GM12865 (cell line): ENCODE measurements around the gene HOXC6.
A peak's percentile ranks its signal among the peaks of the same experiment; 100 is the strongest.

Experiments used
- DNase-seq: peaks from one replicate; pipeline ENCODE4 v3.0.0; 2010; ENCODE audit warnings: low read depth
- H3K4me3 ChIP-seq: 2 replicates; pipeline ENCODE4 v1.5.1; 2011; ENCODE audit warnings: mild to moderate bottlenecking, low read depth, low read length, control low read depth
- TF ChIP-seq, protein P1 (sequence below): IDR thresholded peaks from 2 replicates; pipeline ENCODE4 v1.5.1; 2011; ENCODE audit warnings: low read length, control low read depth, low read depth, inconsistent platforms; ENCODE audit not compliant: insufficient read depth; ENCODE audit errors: missing control alignments

HOXC6 gene

DNA sequence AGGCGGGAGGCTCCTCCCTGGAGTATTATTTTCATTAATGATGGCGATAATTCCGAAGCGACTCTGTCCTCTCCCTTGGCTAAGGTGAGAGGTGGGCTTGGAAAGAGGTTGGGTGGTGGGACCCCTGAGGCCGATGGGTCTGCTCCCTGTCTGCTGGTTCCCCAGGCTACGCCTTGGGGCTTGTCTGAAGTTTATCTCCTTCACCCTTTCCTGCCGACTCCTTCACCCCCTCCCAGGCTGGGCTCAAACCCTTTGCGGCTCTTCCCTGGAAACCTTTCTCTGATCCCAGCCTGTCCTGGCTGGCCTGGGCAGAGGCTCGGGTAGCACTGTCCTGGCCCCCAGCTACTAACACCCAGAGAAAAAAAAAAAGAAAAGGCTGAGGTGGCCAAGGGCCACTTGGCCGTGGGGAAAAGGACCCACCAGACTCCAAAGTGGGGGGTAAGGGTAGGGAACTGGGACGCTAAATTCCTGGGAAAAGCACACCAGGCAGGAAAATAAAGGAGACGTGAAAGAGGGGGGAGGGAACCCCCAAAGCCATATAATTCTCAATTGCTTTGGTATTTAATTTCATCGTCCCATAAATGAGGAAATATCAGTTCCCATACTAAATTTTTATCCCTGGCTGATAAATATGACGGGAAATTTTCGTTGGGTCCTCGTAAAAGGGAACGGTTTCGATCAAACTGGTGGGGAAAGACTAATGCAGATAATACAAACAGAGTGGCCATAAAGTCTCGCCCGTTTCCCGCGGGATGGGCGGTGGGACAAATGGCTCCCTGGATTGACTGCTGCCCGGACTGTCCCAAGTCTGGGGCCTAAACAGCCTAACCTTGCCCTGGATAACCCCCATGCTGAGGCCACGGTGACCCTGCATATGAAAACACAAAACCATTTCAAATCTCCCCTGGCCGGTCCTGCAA lies 45.3 kb upstream of the HOXC6 start:
- DNase-seq: no peak
- TF ChIP-seq, protein P1, sequence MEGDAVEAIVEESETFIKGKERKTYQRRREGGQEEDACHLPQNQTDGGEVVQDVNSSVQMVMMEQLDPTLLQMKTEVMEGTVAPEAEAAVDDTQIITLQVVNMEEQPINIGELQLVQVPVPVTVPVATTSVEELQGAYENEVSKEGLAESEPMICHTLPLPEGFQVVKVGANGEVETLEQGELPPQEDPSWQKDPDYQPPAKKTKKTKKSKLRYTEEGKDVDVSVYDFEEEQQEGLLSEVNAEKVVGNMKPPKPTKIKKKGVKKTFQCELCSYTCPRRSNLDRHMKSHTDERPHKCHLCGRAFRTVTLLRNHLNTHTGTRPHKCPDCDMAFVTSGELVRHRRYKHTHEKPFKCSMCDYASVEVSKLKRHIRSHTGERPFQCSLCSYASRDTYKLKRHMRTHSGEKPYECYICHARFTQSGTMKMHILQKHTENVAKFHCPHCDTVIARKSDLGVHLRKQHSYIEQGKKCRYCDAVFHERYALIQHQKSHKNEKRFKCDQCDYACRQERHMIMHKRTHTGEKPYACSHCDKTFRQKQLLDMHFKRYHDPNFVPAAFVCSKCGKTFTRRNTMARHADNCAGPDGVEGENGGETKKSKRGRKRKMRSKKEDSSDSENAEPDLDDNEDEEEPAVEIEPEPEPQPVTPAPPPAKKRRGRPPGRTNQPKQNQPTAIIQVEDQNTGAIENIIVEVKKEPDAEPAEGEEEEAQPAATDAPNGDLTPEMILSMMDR: no peak
- no peak overlapping the region for H3K4me3 ChIP-seq

DNA sequence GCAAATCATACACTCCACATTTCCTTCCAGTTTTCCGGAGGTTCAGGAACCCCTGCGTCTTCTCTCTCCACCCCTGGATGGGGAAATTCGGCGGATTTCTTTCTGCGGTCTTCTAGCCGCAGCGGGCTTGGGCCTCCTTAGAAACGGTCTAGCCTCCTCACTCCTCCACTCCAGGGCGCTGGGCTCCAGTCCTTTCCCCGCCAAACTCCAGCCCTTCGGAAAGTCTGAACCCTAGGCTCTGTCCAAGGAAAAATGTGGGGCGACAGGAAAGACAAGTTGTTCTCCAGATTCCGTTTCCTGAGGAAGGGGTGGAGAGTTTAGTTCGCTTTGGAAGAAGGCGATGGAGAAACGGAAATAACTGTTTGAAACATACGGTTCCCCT lies 44.7 kb upstream of the HOXC6 start:
- H3K4me3 ChIP-seq: no peak overlapping the region
- TF ChIP-seq, protein P1: no peak
- no peak for DNase-seq

DNA sequence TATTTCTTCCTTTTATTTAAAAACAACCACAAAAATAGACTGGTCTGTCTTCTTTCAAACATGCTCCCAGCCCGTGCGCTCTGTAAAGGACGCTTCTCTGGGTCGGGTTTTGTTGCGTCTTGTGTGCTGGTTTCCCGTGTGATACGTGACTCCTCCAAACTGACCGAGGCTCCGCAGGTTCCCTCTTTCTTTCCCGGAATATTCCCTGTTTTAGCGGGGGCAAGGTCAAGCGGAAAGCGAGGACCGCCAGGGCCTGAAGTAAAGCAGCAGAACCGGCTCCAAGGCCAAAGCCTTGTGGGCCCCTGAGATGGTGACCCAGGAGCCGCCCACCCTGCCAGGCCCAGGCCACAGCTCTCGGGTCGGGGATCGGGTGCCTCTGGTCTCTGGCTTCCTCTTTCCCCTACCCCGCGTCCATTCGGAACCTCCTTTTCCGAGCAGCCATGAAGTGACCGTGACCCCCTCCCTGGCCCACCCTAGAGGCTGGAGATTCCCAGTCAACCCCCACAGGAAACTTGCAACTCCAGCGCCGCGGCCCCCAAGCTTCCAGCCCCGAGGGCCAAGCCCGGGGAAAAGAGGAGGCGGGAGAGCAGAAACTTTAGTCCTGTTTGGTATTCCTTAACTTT lies 44.2 kb upstream of the HOXC6 start:
- DNase-seq: no peak
- no peak overlapping the region for H3K4me3 ChIP-seq
- TF ChIP-seq, protein P1: no peak

DNA sequence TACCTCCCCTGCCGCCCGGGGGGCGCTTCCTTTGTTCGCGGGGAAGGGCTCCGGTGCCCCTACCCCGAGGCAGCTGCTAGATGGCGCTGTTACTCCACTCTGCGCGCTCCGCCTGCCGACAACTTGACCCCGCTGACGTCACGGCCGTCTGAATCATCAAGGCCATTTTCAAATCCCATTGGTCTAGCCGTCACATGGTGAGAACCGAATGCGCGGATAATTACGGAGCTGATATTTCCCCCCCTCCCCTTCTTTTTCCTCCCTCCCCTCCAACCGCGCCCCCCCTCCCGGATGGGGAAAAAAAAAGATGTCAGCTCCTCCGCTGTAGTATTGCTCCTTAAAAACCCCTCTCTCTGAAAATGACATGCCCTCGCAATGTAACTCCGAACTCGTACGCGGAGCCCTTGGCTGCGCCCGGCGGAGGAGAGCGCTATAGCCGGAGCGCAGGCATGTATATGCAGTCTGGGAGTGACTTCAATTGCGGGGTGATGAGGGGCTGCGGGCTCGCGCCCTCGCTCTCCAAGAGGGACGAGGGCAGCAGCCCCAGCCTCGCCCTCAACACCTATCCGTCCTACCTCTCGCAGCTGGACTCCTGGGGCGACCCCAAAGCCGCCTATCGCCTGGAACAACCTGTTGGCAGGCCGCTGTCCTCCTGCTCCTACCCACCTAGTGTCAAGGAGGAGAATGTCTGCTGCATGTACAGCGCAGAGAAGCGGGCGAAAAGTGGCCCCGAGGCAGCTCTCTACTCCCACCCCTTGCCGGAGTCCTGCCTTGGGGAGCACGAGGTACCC lies 43.1 kb upstream of the HOXC6 start, which contains the start of gene HOXC10:
HOXC10 (plus strand) TSS at position 246 of the 791 bp plus-strand sequence; CDS start at position 360, 114 bp downstream.
- peak; percentile 86 for DNase-seq
- TF ChIP-seq, protein P1: peak; percentile 72
- H3K4me3 ChIP-seq: no peak within 1 kb of the TSS; the same call in 1 of the 2 replicates

DNA sequence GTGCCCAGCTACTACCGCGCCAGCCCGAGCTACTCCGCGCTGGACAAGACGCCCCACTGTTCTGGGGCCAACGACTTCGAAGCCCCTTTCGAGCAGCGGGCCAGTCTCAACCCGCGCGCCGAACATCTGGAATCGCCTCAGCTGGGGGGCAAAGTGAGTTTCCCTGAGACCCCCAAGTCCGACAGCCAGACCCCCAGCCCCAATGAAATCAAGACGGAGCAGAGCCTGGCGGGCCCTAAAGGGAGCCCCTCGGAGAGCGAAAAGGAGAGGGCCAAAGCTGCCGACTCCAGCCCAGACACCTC lies 42.6 kb upstream of the HOXC6 start:
- no peak overlapping the region for H3K4me3 ChIP-seq
- DNase-seq: no peak
- TF ChIP-seq, protein P1: no peak

DNA sequence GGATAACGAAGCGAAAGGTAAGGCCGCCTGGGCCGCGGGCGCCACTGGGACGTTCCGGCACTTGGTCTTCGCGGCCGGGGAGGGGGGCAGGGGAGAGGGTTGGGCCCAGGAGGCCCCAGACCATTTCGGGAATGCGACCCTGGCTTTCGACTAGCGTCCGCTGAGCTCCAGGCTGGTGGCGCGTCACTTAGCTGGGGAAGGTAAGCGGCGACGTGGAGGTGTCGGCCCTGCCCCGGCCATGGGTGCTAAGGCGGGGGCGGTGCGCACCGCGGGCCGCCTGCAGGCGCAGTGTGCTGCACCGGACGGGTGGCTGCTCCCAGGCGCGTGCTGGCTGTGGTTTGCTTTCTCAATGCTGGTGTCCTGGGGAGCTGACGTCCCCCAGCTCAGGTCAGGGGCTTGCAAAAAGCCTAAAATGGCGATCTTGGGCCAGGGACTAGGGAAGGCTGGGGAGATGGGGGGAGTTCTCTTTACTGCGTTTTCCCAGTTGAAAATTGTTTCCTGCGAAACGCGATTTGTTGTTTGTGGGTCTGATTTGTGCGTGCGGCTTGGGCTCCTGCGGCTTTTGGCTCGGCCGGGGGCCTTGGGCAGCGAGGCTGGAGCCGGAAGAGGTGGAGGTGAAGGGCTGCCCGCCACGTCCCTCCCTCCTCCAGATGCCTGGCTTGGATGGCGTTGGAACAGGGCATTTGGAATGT lies 42.1 kb upstream of the HOXC6 start:
- H3K4me3 ChIP-seq: no peak overlapping the region
- DNase-seq: no peak
- TF ChIP-seq, protein P1: no peak
